SK-N-SH treated with all-trans-retinoic acid at 6 μM for 48 hours (cell line): ENCODE results near the gene NOP14.

Experiments
- ATAC-seq: fragments of 200-7000 bp; cut with Tn5 transposase; 3 replicates; pipeline ENCODE4 v1.9.1; 2020; ENCODE audit warnings: mild to moderate bottlenecking, moderate library complexity
- BACH2 ChIP-seq: fragments of 250-450 bp; sonication (Bioruptor Pico); IDR thresholded peaks from 2 replicates; pipeline ENCODE4 v1.9.0; 2021; ENCODE audit warnings: mild to moderate bottlenecking, borderline replicate concordance
- CREB5 ChIP-seq: fragments of 250-450 bp; sonication (Bioruptor Pico); IDR thresholded peaks from 2 replicates; pipeline ENCODE4 v1.5.1; 2020; ENCODE audit warnings: low read depth, mild to moderate bottlenecking, moderate library complexity
- CSDC2 ChIP-seq: fragments of 250-450 bp; sonication (Bioruptor Pico); IDR thresholded peaks from 2 replicates; pipeline ENCODE4 v1.5.0; 2020; ENCODE audit warnings: mild to moderate bottlenecking, moderate library complexity
- ESRRG ChIP-seq: fragments of 250-450 bp; sonication (Bioruptor Pico); IDR thresholded peaks from 2 replicates; pipeline ENCODE4 v1.6.1; 2021; ENCODE audit warnings: mild to moderate bottlenecking
- GLIS3 ChIP-seq: fragments of 250-450 bp; sonication (Bioruptor Pico); IDR thresholded peaks from 2 replicates; pipeline ENCODE4 v1.5.0; 2020; ENCODE audit warnings: mild to moderate bottlenecking, moderate library complexity
- ISL1 ChIP-seq: fragments of 250-450 bp; sonication (Bioruptor Pico); IDR thresholded peaks from 2 replicates; pipeline ENCODE4 v2.1.2; 2022; ENCODE audit warnings: mild to moderate bottlenecking, moderate library complexity
- PATZ1 ChIP-seq: fragments of 250-450 bp; sonication (Bioruptor Pico); IDR thresholded peaks from 2 replicates; pipeline ENCODE4 v1.8.0; 2020; ENCODE audit warnings: mild to moderate bottlenecking, moderate library complexity, borderline replicate concordance
- POU6F1 ChIP-seq: fragments of 250-450 bp; sonication (Bioruptor Pico); IDR thresholded peaks from 2 replicates; pipeline ENCODE4 v1.8.0; 2021; ENCODE audit warnings: low read depth, mild to moderate bottlenecking, moderate library complexity, borderline replicate concordance
- PPARA ChIP-seq: fragments of 250-450 bp; sonication (Bioruptor Pico); IDR thresholded peaks from 2 replicates; pipeline ENCODE4 v1.5.0; 2020; ENCODE audit warnings: mild to moderate bottlenecking, borderline replicate concordance
- RARB ChIP-seq: fragments of 250-450 bp; sonication (Bioruptor Pico); IDR thresholded peaks from 2 replicates; pipeline ENCODE4 v1.8.0; 2021; ENCODE audit warnings: mild to moderate bottlenecking, moderate library complexity
- SNAI2 ChIP-seq: fragments of 250-450 bp; sonication (Bioruptor Pico); IDR thresholded peaks from 2 replicates; pipeline ENCODE4 v1.5.0; 2020; ENCODE audit warnings: mild to moderate bottlenecking, moderate library complexity
- TCF4 ChIP-seq: fragments of 250-450 bp; sonication (Bioruptor Pico); IDR thresholded peaks from 2 replicates; pipeline ENCODE4 v1.8.0; 2021; ENCODE audit warnings: mild to moderate bottlenecking, moderate library complexity, borderline replicate concordance
- TOX ChIP-seq: fragments of 250-450 bp; sonication (Bioruptor Pico); IDR thresholded peaks from 2 replicates; pipeline ENCODE4 v1.8.0; 2021; ENCODE audit warnings: mild to moderate bottlenecking, moderate library complexity, borderline replicate concordance
- ZC3H10 ChIP-seq: fragments of 250-450 bp; sonication (Bioruptor Pico); IDR thresholded peaks from 2 replicates; pipeline ENCODE4 v1.5.1; 2021; ENCODE audit warnings: mild to moderate bottlenecking, moderate library complexity
- ZFP3 ChIP-seq: fragments of 250-450 bp; sonication (Bioruptor Pico); IDR thresholded peaks from 2 replicates; pipeline ENCODE4 v1.5.0; 2020; ENCODE audit warnings: mild to moderate bottlenecking, moderate library complexity
- ZFP30 ChIP-seq: fragments of 450-650 bp; formaldehyde crosslinking; IDR thresholded peaks from 2 replicates; pipeline ENCODE4 v1.5.0; 2022; ENCODE audit warnings: mild to moderate bottlenecking, moderate library complexity
- ZNF565 ChIP-seq: fragments of 450-650 bp; formaldehyde crosslinking; conservative IDR thresholded peaks from 2 replicates; pipeline ENCODE4 v1.5.0; 2020; ENCODE audit warnings: low read depth, mild to moderate bottlenecking, moderate library complexity
- ZNF70 ChIP-seq: fragments of 450-650 bp; formaldehyde crosslinking; IDR thresholded peaks from 2 replicates; pipeline ENCODE4 v1.5.0; 2020; ENCODE audit warnings: mild to moderate bottlenecking, moderate library complexity
- ZNF8 ChIP-seq: fragments of 450-650 bp; formaldehyde crosslinking; IDR thresholded peaks from 2 replicates; pipeline ENCODE4 v1.5.0; 2020; ENCODE audit warnings: mild to moderate bottlenecking, moderate library complexity

The NOP14 gene

GRCh38 chr4:2909583-2909982 is 53.6 kb downstream of the NOP14 start:
- ATAC-seq: no peak
- no peak for TF ChIP-seq CREB5
- TF ChIP-seq PPARA (CRISPR knock-in tag): no peak
- TF ChIP-seq ESRRG (CRISPR knock-in tag): no peak
- TF ChIP-seq TOX (CRISPR knock-in tag): no peak
- TF ChIP-seq ISL1 (CRISPR knock-in tag): no peak
- no peak for TF ChIP-seq POU6F1
- no peak for TF ChIP-seq RARB (CRISPR knock-in tag)
- no peak for TF ChIP-seq ZC3H10 (CRISPR knock-in tag)
- TF ChIP-seq ZNF70 (CRISPR knock-in tag): no peak
- TF ChIP-seq ZNF565 (CRISPR knock-in tag): no peak
- TF ChIP-seq ZFP30 (CRISPR knock-in tag): no peak
- TF ChIP-seq, all 23 proteins: peak for 0

- TF ChIP-seq ZNF8 (no peak), RARB (CRISPR knock-in tag) (no peak), ZC3H10 (CRISPR knock-in tag) (no peak), ISL1 (CRISPR knock-in tag) (no peak)
- ATAC-seq: no peak
Observed at GRCh38 chr4:2908686-2909085, 54.5 kb downstream of the NOP14 start.

GRCh38 chr4:2907706-2908293 is 55.4 kb downstream of the NOP14 start:
- no peak for ATAC-seq
- TF ChIP-seq GLIS3 (no peak), PATZ1 (CRISPR knock-in tag) (no peak), BACH2 (CRISPR knock-in tag) (no peak), ZFP3 (CRISPR knock-in tag) (no peak)

GRCh38 chr4:2907226-2907625 is 56.0 kb downstream of the NOP14 start:
- no peak for ATAC-seq
- no peak for TF ChIP-seq ESRRG (CRISPR knock-in tag)
- TF ChIP-seq CSDC2 (CRISPR knock-in tag): no peak
- no peak for TF ChIP-seq ISL1 (CRISPR knock-in tag)
- TF ChIP-seq RARB (CRISPR knock-in tag): no peak
- no peak for TF ChIP-seq TOX (CRISPR knock-in tag)
- no peak for TF ChIP-seq POU6F1
- TF ChIP-seq PATZ1 (CRISPR knock-in tag): no peak
- TF ChIP-seq PPARA (CRISPR knock-in tag): no peak
- no peak for TF ChIP-seq SNAI2 (CRISPR knock-in tag)
- no peak for TF ChIP-seq CREB5
- TF ChIP-seq TCF4 (CRISPR knock-in tag): no peak
